ENCODE results near the gene TRIM39. TPM values are rescaled to one million over a fixed set of nuclear protein-coding genes. Genes with fewer than 3 reads are reported as not detected.

TRIM39 gene
- total RNA-seq, 1 donor from 2014 or later = 7.7 TPM

- Histone ChIP-seq H3K9me3 (replicated peaks) (peaks cover 9% of the 10 kb centered on the region), H3K36me3 (no peaks in the 10 kb centered on the region), H3K27ac (replicated peaks) (no peak overlapping the region), H3K27me3 (ENCODE audit: low read depth) (peaks cover 67% of the 10 kb centered on the region), H3K4me3 (peak overlapping the region; percentile 50), H3K4me1 (peaks cover 5% of the 10 kb centered on the region)
- TF ChIP-seq CTCF (IDR thresholded peaks at IDR 0.05; ENCODE audit: borderline replicate concordance) = peak; percentile 74
- intact Hi-C loops (cut with micrococcal nuclease) = no loop called here
- no peak for DNase-seq
Observed at GRCh38 chr6:30357678-30358540, 31.2 kb downstream of the TRIM39 start.

GRCh38 chr6:30359276-30359675 lies 32.5 kb downstream of the TRIM39 start:
- H3K4me1 ChIP-seq = peaks cover 5% of the 10 kb centered on the region
- no peak for DNase-seq
- intact Hi-C loops (cut with micrococcal nuclease) = no loop called here
- no peak overlapping the region for H3K27ac ChIP-seq (replicated peaks)
- no peak for TF ChIP-seq CTCF (IDR thresholded peaks at IDR 0.05; ENCODE audit: borderline replicate concordance)
- H3K27me3 ChIP-seq (ENCODE audit: low read depth) = peaks cover 81% of the 10 kb centered on the region
- H3K36me3 ChIP-seq = no peaks in the 10 kb centered on the region
- no peak overlapping the region for H3K4me3 ChIP-seq
- H3K9me3 ChIP-seq (replicated peaks) = peaks cover 11% of the 10 kb centered on the region

- no peaks in the 10 kb centered on the region for H3K36me3 ChIP-seq
- intact Hi-C loops (cut with micrococcal nuclease) = no loop called here
- H3K4me1 ChIP-seq = peaks cover 5% of the 10 kb centered on the region
- TF ChIP-seq CTCF (IDR thresholded peaks at IDR 0.05; ENCODE audit: borderline replicate concordance) = no peak
- no peak overlapping the region for H3K4me3 ChIP-seq
- H3K9me3 ChIP-seq (replicated peaks) = peaks cover 11% of the 10 kb centered on the region
- peaks cover 88% of the 10 kb centered on the region for H3K27me3 ChIP-seq (ENCODE audit: low read depth)
- no peak for DNase-seq
- no peak overlapping the region for H3K27ac ChIP-seq (replicated peaks)
Observed at GRCh38 chr6:30360139-30360538, 33.4 kb downstream of the TRIM39 start.

GRCh38 chr6:30361661-30362060 lies 34.9 kb downstream of the TRIM39 start:
- Histone ChIP-seq H3K27ac (replicated peaks) (no peak overlapping the region), H3K4me3 (no peak overlapping the region), H3K4me1 (peaks cover 5% of the 10 kb centered on the region), H3K9me3 (replicated peaks) (peaks cover 11% of the 10 kb centered on the region), H3K36me3 (no peaks in the 10 kb centered on the region), H3K27me3 (ENCODE audit: low read depth) (peaks cover 99% of the 10 kb centered on the region)
- no peak for DNase-seq
- intact Hi-C loops (cut with micrococcal nuclease) = no loop called here
- no peak for TF ChIP-seq CTCF (IDR thresholded peaks at IDR 0.05; ENCODE audit: borderline replicate concordance)

GRCh38 chr6:30363459-30363858 lies 36.7 kb downstream of the TRIM39 start:
- Histone ChIP-seq H3K27ac (replicated peaks) (no peak overlapping the region), H3K27me3 (ENCODE audit: low read depth) (peaks cover 99% of the 10 kb centered on the region), H3K9me3 (replicated peaks) (peaks cover 16% of the 10 kb centered on the region), H3K4me1 (no peaks in the 10 kb centered on the region), H3K4me3 (no peak overlapping the region), H3K36me3 (no peaks in the 10 kb centered on the region)
- intact Hi-C loops (cut with micrococcal nuclease) = no loop called here
- no peak for DNase-seq
- TF ChIP-seq CTCF (IDR thresholded peaks at IDR 0.05; ENCODE audit: borderline replicate concordance) = no peak

All from left ventricle myocardium inferior (tissue), 1 donor.